AG04450 (cell line): ENCODE results near the gene CYP27C1. TPM values are rescaled to one million over a fixed set of nuclear protein-coding genes. Genes with fewer than 3 reads are reported as not detected.
"Not testable (repeated sequence)": the region's sequence is repeated elsewhere in the genome, so short reads cannot be mapped to it uniquely, and the experiment has no call there.

ENCODE experiments used
- CTCF ChIA-PET: fragments of 300-600, 350-600 bp; formaldehyde crosslinking; extraction: SDS; loops from one replicate; lab custom pipeline; 2022; ENCODE audit warnings: antibody characterized with exemption, inconsistent platforms; lab: Charles Lee
- POLR2A ChIA-PET: fragments of 350-600 bp; formaldehyde crosslinking; extraction: SDS; loops from one replicate; lab custom pipeline; 2021; ENCODE audit warnings: antibody characterized with exemption, inconsistent platforms; lab: Yijun Ruan, JAX
- DNase-seq: peaks from one replicate; pipeline ENCODE4 v3.0.0-alpha.2; 2011; ENCODE audit warnings: low read depth, low spot score
- H3K27ac ChIP-seq: one replicate; pipeline ENCODE4 v1.5.1; 2012; ENCODE audit warnings: low read depth, low read length, control low read depth
- H3K27me3 ChIP-seq: one replicate; pipeline ENCODE4 v1.6.0; 2012; ENCODE audit warnings: low read length; ENCODE audit not compliant: control insufficient read depth, insufficient read depth
- H3K4me3 ChIP-seq: 2 replicates; pipeline ENCODE4 v1.5.1; 2011; ENCODE audit warnings: mild to moderate bottlenecking, low read depth, low read length, control low read depth
- H3K9me3 ChIP-seq: 2 replicates; pipeline ENCODE4 v1.5.1; 2012; ENCODE audit warnings: low read length; ENCODE audit not compliant: control insufficient read depth, insufficient read depth
- polyA plus RNA-seq: library from polyadenylated mRNA; depleted of rRNA; stranded (reverse); fragments of >200 nt; gene quantifications from 2 replicates; pipeline ENCODE4 v1.2.3, GENCODE V29; 2011
- TF ChIP-seq, protein P1 (sequence below): IDR thresholded peaks from 2 replicates; pipeline ENCODE4 v1.5.1; 2011; ENCODE audit warnings: low read depth, low read length, control low read depth, inconsistent platforms

CYP27C1 gene
- polyA plus RNA-seq, 1 experiment = not detected

DNA sequence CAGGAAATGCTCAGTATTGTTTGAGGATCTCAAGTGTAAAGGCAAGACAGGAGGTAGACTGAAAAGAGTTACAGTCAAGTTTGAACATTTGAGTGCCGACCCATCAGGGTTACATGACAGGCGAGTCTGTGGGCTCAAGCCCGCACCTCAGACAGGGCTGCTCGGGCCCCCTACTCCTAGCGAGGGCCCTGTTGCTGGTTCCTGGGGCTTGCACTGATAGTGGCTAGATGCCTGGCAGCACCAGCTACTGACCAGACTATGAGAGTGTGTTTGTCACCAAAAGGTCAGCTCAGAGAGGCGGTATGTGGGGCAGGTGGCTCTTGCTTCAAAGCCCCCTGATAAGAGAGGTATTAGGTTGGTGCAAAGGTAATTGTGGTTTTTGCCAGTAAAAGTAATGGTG, 35.6 kb upstream of the CYP27C1 start:
- POLR2A ChIA-PET = no interaction called here
- H3K9me3 ChIP-seq = no peaks in the 10 kb centered on the region
- TF ChIP-seq, protein P1, sequence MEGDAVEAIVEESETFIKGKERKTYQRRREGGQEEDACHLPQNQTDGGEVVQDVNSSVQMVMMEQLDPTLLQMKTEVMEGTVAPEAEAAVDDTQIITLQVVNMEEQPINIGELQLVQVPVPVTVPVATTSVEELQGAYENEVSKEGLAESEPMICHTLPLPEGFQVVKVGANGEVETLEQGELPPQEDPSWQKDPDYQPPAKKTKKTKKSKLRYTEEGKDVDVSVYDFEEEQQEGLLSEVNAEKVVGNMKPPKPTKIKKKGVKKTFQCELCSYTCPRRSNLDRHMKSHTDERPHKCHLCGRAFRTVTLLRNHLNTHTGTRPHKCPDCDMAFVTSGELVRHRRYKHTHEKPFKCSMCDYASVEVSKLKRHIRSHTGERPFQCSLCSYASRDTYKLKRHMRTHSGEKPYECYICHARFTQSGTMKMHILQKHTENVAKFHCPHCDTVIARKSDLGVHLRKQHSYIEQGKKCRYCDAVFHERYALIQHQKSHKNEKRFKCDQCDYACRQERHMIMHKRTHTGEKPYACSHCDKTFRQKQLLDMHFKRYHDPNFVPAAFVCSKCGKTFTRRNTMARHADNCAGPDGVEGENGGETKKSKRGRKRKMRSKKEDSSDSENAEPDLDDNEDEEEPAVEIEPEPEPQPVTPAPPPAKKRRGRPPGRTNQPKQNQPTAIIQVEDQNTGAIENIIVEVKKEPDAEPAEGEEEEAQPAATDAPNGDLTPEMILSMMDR = no peak
- DNase-seq = no peak
- H3K27me3 ChIP-seq = no peaks in the 10 kb centered on the region
- CTCF ChIA-PET = interaction anchor here (0.7 kb wide), 1 partner anchor 479 kb away, joined by 3 read pairs; no protein-coding TSS in a partner anchor
- H3K4me3 ChIP-seq = no peak overlapping the region
- H3K27ac ChIP-seq = no peak overlapping the region

DNA sequence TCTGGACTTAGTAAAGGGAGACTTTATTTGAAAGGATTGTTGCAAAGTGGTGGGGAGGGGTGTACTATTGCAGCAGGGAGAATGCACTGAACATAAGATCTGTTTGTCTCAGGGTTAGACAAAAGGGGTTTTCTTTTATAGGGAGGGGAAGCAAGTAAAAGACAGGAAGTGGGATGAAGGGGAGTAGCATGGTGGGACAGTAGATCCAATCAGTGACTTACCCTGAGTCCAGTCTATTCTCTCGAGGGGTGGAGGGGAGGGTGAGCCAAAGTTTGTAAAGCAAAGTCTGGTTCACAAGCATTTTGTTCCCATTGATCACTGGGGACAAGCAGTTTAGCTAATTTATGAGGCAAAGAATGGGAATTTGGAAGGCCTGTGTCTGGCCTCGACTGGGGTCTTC, 35.0 kb upstream of the CYP27C1 start:
- POLR2A ChIA-PET = no interaction called here
- Histone ChIP-seq H3K27ac (no peak overlapping the region), H3K9me3 (no peaks in the 10 kb centered on the region)

DNA sequence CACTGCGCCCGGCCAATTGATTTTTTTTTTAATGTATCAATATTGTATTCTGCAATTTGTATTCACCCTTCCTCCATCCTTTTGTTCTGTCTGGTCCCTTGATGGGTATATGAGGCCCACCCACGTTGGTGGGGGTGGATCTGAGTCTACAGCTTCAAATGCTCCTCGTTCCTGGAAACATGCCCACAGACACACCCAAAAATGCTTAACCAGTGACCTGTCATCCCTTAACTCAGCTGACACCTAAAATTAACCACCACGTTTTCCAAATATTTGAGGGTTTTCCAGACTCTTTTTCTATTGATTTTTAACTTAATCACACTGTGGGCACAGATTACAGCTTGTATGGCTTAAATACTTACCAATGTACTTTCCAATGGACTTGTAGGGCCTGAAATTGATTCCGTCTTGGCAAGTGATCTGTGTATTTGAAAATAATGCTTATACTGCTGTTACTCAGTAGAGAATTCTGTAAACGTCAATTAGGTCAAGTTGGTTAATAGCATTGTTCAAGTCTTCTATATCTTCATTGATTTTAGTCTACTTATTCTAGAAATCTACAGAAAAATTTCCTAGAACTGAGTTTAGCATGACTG, 34.4 kb upstream of the CYP27C1 start:
- H3K9me3 ChIP-seq = no peaks in the 10 kb centered on the region
- no peak overlapping the region for H3K4me3 ChIP-seq
- no peak for DNase-seq
- ChIA-PET CTCF (no interaction called here), POLR2A (no interaction called here)
- no peak overlapping the region for H3K27ac ChIP-seq
- TF ChIP-seq, protein P1 = no peak
- no peaks in the 10 kb centered on the region for H3K27me3 ChIP-seq

More for the DNA sequence above, 35.0 kb upstream of the CYP27C1 start:
- DNase-seq = no peak
- no peaks in the 10 kb centered on the region for H3K27me3 ChIP-seq
- CTCF ChIA-PET = no interaction called here
- no peak overlapping the region for H3K4me3 ChIP-seq
- TF ChIP-seq, protein P1 = no peak

DNA sequence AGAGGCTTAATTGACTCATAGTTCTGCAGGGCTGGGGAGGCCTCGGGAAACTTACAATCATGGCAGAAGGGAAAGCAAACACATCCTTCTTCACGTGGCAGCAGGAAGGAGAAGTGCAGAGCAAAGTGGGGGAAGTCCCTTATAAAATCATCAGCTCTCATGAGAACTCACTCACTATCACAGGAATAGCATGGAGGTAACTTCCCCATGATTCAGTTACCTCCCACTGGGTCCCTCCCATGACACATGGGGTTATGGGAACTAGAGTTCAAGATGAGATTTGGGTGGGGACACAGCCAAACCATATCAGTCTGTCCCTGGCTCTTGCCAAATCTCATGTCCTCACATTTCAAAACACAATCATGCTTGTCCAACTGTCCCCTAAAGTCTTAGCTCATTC, 21.1 kb upstream of the CYP27C1 start:
- CTCF ChIA-PET, POLR2A ChIA-PET: not testable (repeated sequence)

DNA sequence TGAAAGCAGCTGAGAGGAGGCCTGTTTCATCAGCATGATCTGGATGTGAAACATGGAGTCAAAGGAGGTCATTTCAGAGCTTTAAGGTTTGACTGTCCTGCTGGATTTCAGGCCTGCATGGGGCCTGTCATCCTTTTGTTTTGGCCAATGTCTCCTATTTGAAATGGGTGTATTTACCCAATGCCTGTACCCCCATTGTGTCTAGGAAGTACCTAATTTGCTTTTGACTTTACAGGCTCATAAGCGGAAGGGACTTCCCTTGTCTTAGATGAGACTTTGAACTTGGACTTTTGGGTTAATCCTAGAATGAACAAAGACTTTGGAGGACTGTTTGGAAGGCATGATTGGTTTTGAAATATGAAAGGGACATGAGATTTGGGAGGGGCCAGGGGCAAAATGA, 19.3 kb upstream of the CYP27C1 start:
- TF ChIP-seq, protein P1 = no peak
- peaks cover 5% of the 10 kb centered on the region for H3K27me3 ChIP-seq
- no peak for DNase-seq
- POLR2A ChIA-PET = no interaction called here
- CTCF ChIA-PET = no interaction called here
- H3K4me3 ChIP-seq = no peak overlapping the region
- peaks cover 4% of the 10 kb centered on the region for H3K9me3 ChIP-seq
- H3K27ac ChIP-seq = no peak overlapping the region

More for the DNA sequence above, 21.1 kb upstream of the CYP27C1 start:
- H3K27me3 ChIP-seq, H3K4me3 ChIP-seq, DNase-seq, H3K9me3 ChIP-seq, H3K27ac ChIP-seq: not testable (repeated sequence)

DNA sequence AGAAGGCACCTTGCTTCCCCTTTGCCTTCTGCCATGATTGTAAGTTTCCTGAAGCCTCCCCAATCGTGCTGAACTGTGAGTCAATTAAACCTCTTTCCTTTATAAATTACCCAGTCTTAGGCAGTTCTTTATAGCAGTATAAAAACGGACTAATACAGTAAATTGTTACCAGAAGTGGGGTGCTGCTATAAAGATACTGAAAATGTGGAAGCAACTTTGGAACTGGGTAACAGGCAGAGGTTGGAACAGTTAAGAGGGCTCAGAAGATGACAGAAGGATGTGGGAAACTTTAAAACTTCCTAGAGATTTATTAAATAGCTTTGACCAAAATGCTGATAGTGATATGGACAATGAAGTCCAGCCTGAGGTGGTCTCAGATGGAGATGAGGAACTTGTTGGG, 17.7 kb upstream of the CYP27C1 start:
- H3K27me3 ChIP-seq, H3K27ac ChIP-seq, H3K9me3 ChIP-seq, POLR2A ChIA-PET, DNase-seq, CTCF ChIA-PET, H3K4me3 ChIP-seq: not testable (repeated sequence)
